Activated CD4-positive, alpha-beta memory T cell treated with anti-CD3 and anti-CD28 coated beads for 36 hours (primary cell): ENCODE results near the gene SLC34A3. TPM values are rescaled to one million over a fixed set of nuclear protein-coding genes. Genes with fewer than 3 reads are reported as not detected.

Experiments
- CTCF ChIA-PET: fragments of 350-600 bp; sonication (Branson Sonifier 250); formaldehyde crosslinking; loops from one replicate; lab custom pipeline; 2021; ENCODE audit warnings: antibody characterized with exemption, inconsistent platforms; lab: Charles Lee
- POLR2A ChIA-PET: fragments of 350-600 bp; sonication (Branson Sonifier 250); formaldehyde crosslinking; loops from one replicate; lab custom pipeline; 2021; ENCODE audit warnings: antibody characterized with exemption; lab: Charles Lee
- DNase-seq: peaks from one replicate; pipeline ENCODE4 v3.0.0-alpha.2; 2020
- H3K27ac Mint-ChIP-seq: one replicate; pipeline ENCODE4 v1.8.0; 2021; ENCODE audit warnings: mixed read lengths
- H3K27me3 Mint-ChIP-seq: one replicate; pipeline ENCODE4 v1.8.0; 2021; ENCODE audit warnings: mixed read lengths
- H3K36me3 Mint-ChIP-seq: one replicate; pipeline ENCODE4 v1.8.0; 2021; ENCODE audit warnings: mixed read lengths
- H3K4me1 Mint-ChIP-seq: one replicate; pipeline ENCODE4 v1.8.0; 2021; ENCODE audit warnings: low read depth, mixed read lengths
- H3K4me3 Mint-ChIP-seq: one replicate; pipeline ENCODE4 v1.8.0; 2021; ENCODE audit warnings: mild to moderate bottlenecking, mixed read lengths
- H3K9me3 Mint-ChIP-seq: one replicate; pipeline ENCODE4 v1.8.0; 2021; ENCODE audit warnings: mixed read lengths
- intact Hi-C: fragments of 100-400 bp; cut with micrococcal nuclease; formaldehyde crosslinking; loops from one replicate; pipeline ENCODE4 v1.15.1; 2023
- total RNA-seq, 2 experiments: library from RNA; stranded (reverse); gene quantifications; one replicate each; pipeline ENCODE4 v1.2.3, GENCODE V29; 2021

SLC34A3 gene
- total RNA-seq, 2 experiments from 2014 or later: not detected

- H3K9me3 Mint-ChIP-seq: no peaks in the 10 kb centered on the region
- POLR2A ChIA-PET: no interaction called here
- no peak overlapping the region for H3K27ac Mint-ChIP-seq
- intact Hi-C loops: no loop called here
- peaks cover 26% of the 10 kb centered on the region for H3K36me3 Mint-ChIP-seq
- H3K4me1 Mint-ChIP-seq: peaks cover 13% of the 10 kb centered on the region
- no peak overlapping the region for H3K4me3 Mint-ChIP-seq
- CTCF ChIA-PET: no interaction called here
- no peak for DNase-seq
- H3K27me3 Mint-ChIP-seq: no peaks in the 10 kb centered on the region
These were observed 36.1 kb downstream of the SLC34A3 start for GRCh38 chr9:137266585-137267453.

- Mint-ChIP-seq H3K4me1 (peaks cover 13% of the 10 kb centered on the region), H3K4me3 (no peak overlapping the region), H3K27ac (no peak overlapping the region), H3K36me3 (peaks cover 25% of the 10 kb centered on the region), H3K27me3 (no peaks in the 10 kb centered on the region), H3K9me3 (no peaks in the 10 kb centered on the region)
- intact Hi-C loops: no loop called here
- no peak for DNase-seq
- POLR2A ChIA-PET: no interaction called here
- CTCF ChIA-PET: no interaction called here
These were observed 37.2 kb downstream of the SLC34A3 start for GRCh38 chr9:137267933-137268355.

- intact Hi-C loops: no loop called here
- Mint-ChIP-seq H3K27me3 (no peaks in the 10 kb centered on the region), H3K27ac (no peak overlapping the region), H3K4me1 (peaks cover 13% of the 10 kb centered on the region), H3K36me3 (peaks cover 25% of the 10 kb centered on the region), H3K4me3 (no peak overlapping the region), H3K9me3 (no peaks in the 10 kb centered on the region)
- ChIA-PET POLR2A (no interaction called here), CTCF (interaction anchor here (0.7 kb wide), 1 partner anchor 21 kb away, joined by 3 read pairs; no protein-coding TSS in a partner anchor)
- DNase-seq: no peak
These were observed 38.0 kb downstream of the SLC34A3 start for GRCh38 chr9:137268538-137269201.

- no peak overlapping the region for H3K27ac Mint-ChIP-seq
- H3K27me3 Mint-ChIP-seq: no peaks in the 10 kb centered on the region
- intact Hi-C loops: no loop called here
- CTCF ChIA-PET: interaction anchor here (0.7 kb wide), 1 partner anchor 21 kb away, joined by 3 read pairs; no protein-coding TSS in a partner anchor
- POLR2A ChIA-PET: no interaction called here
- H3K4me3 Mint-ChIP-seq: no peak overlapping the region
- no peak for DNase-seq
- H3K9me3 Mint-ChIP-seq: no peaks in the 10 kb centered on the region
- H3K4me1 Mint-ChIP-seq: peaks cover 13% of the 10 kb centered on the region
- H3K36me3 Mint-ChIP-seq: peaks cover 25% of the 10 kb centered on the region
These were observed 38.6 kb downstream of the SLC34A3 start for GRCh38 chr9:137269231-137269772.

GRCh38 chr9:137270929-137271695 is 40.4 kb downstream of the SLC34A3 start:
- no peak for DNase-seq
- peaks cover 22% of the 10 kb centered on the region for H3K36me3 Mint-ChIP-seq
- ChIA-PET POLR2A (interaction anchor here (0.8 kb wide), 1 partner anchor 90 kb away, joined by 3 read pairs; no protein-coding TSS in a partner anchor), CTCF (no interaction called here)
- H3K27ac Mint-ChIP-seq: no peak overlapping the region
- no peak overlapping the region for H3K4me3 Mint-ChIP-seq
- H3K4me1 Mint-ChIP-seq: peaks cover 13% of the 10 kb centered on the region
- no peaks in the 10 kb centered on the region for H3K9me3 Mint-ChIP-seq
- intact Hi-C loops: no loop called here
- H3K27me3 Mint-ChIP-seq: no peaks in the 10 kb centered on the region

- H3K9me3 Mint-ChIP-seq: no peaks in the 10 kb centered on the region
- intact Hi-C loops: no loop called here
- CTCF ChIA-PET: no interaction called here
- POLR2A ChIA-PET: interaction anchor here (0.8 kb wide), 1 partner anchor 91 kb away, joined by 3 read pairs; no protein-coding TSS in a partner anchor
- H3K27ac Mint-ChIP-seq: no peak overlapping the region
- no peak overlapping the region for H3K4me3 Mint-ChIP-seq
- no peaks in the 10 kb centered on the region for H3K27me3 Mint-ChIP-seq
- no peak for DNase-seq
- H3K4me1 Mint-ChIP-seq: peaks cover 15% of the 10 kb centered on the region
- H3K36me3 Mint-ChIP-seq: peaks cover 22% of the 10 kb centered on the region
These were observed 41.0 kb downstream of the SLC34A3 start for GRCh38 chr9:137271696-137272076.

- no peaks in the 10 kb centered on the region for H3K9me3 Mint-ChIP-seq
- ChIA-PET POLR2A (no interaction called here), CTCF (interaction anchor here (1.0 to 1.7 kb wide), 2 partner anchors 10 to 11 kb away, joined by 4 read pairs; no protein-coding TSS in a partner anchor)
- DNase-seq: no peak
- no peak overlapping the region for H3K27ac Mint-ChIP-seq
- H3K27me3 Mint-ChIP-seq: no peaks in the 10 kb centered on the region
- H3K36me3 Mint-ChIP-seq: peaks cover 20% of the 10 kb centered on the region
- H3K4me3 Mint-ChIP-seq: no peak overlapping the region
- peaks cover 20% of the 10 kb centered on the region for H3K4me1 Mint-ChIP-seq
- intact Hi-C loops: no loop called here
These were observed 41.8 kb downstream of the SLC34A3 start for GRCh38 chr9:137272241-137273094.

GRCh38 chr9:137273095-137273490 is 42.4 kb downstream of the SLC34A3 start:
- ChIA-PET POLR2A (no interaction called here), CTCF (interaction anchor here (1.0 to 1.7 kb wide), 2 partner anchors 10 to 12 kb away, joined by 4 read pairs; no protein-coding TSS in a partner anchor)
- Mint-ChIP-seq H3K27ac (no peak overlapping the region), H3K27me3 (no peaks in the 10 kb centered on the region), H3K36me3 (peaks cover 20% of the 10 kb centered on the region), H3K9me3 (no peaks in the 10 kb centered on the region), H3K4me3 (no peak overlapping the region), H3K4me1 (peaks cover 21% of the 10 kb centered on the region)
- no peak for DNase-seq
- intact Hi-C loops: no loop called here

GRCh38 chr9:137273611-137274320 is 43.1 kb downstream of the SLC34A3 start:
- intact Hi-C loops: no loop called here
- Mint-ChIP-seq H3K4me1 (peaks cover 18% of the 10 kb centered on the region), H3K4me3 (no peak overlapping the region), H3K27me3 (no peaks in the 10 kb centered on the region), H3K36me3 (peaks cover 17% of the 10 kb centered on the region), H3K9me3 (no peaks in the 10 kb centered on the region), H3K27ac (no peak overlapping the region)
- ChIA-PET CTCF (interaction anchor here (1.6 to 1.7 kb wide), 2 partner anchors 9 to 37 kb away, joined by 4 read pairs; no protein-coding TSS in a partner anchor), POLR2A (no interaction called here)
- no peak for DNase-seq

- POLR2A ChIA-PET: no interaction called here
- no peak for DNase-seq
- intact Hi-C loops: no loop called here
- Mint-ChIP-seq H3K27ac (no peak overlapping the region), H3K4me1 (peaks cover 15% of the 10 kb centered on the region), H3K36me3 (peaks cover 6% of the 10 kb centered on the region), H3K9me3 (no peaks in the 10 kb centered on the region), H3K4me3 (no peak overlapping the region), H3K27me3 (no peaks in the 10 kb centered on the region)
- CTCF ChIA-PET: interaction anchor here (1.6 kb wide), 1 partner anchor 39 kb away, joined by 4 read pairs; no protein-coding TSS in a partner anchor
These were observed 44.5 kb downstream of the SLC34A3 start for GRCh38 chr9:137275203-137275587.
